Stimulated activated naive CD8-positive, alpha-beta T cell treated with anti-CD3 and anti-CD28 coated beads, Interleukin-15, Interleukin-2, amounts not matched to agents 100 U/mL and 50 U/mL, for 24 hours (primary cell): ENCODE results near the gene ITGB6.

ENCODE experiments used
- ATAC-seq: fragments of 150-1000 bp; cut with Tn5 transposase; one replicate; pipeline ENCODE4 v1.10.0; 2021
- DNase-seq: peaks from one replicate; pipeline ENCODE4 v3.0.0; 2021

Gene ITGB6

DNA sequence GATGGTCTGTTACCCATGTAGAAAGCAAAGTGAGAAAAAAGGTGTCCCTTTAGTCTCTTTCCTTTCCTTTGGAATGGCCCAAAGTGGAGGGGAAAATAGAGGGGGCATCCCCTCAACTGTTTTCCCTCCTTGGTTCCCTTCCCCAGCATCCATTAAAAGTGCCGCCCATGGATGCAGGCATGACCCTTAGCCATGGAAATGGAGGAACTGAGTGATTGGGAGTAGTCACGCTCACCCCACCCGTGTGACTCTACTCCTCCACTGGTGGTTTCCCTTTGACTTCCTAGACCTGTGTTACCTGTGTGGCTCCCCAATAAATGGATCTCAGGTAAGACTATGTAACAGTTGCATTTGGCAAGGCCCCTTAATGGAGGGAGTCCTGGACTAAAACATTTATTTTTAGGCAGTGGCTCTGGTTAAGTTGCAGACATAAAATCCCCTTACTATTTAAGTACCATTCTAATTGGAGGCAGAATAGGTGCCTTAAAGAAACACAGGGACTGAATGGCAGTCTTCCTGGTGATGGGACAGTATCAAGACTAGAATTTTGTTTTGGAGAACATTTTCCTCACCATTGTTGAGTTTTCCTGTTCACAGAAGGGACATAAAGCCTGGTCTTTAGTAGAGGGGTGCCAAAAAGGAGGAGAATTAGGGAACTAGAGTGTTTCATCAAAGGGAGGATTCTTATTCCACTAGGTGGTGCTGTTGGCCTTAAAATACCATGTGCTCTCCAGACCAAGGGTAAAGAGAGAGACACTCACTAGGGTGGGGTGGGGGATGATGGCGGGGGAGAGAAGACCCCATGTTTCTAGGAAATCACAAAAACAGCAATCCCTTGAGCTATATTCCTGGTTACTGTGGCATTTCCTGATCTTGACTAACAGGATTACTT is 112.0 kb downstream of the ITGB6 start:
- no peak for ATAC-seq
- peak; percentile 8 for DNase-seq

- no peak for ATAC-seq
- DNase-seq: no peak
Observed at GRCh38 chr2:160085662-160086061, 114.4 kb downstream of the ITGB6 start.

GRCh38 chr2:160077912-160078810 is 121.9 kb downstream of the ITGB6 start:
- DNase-seq (no peak), ATAC-seq (no peak)

- DNase-seq (no peak), ATAC-seq (no peak)
Observed at GRCh38 chr2:160076914-160077313, 123.2 kb downstream of the ITGB6 start.

DNA sequence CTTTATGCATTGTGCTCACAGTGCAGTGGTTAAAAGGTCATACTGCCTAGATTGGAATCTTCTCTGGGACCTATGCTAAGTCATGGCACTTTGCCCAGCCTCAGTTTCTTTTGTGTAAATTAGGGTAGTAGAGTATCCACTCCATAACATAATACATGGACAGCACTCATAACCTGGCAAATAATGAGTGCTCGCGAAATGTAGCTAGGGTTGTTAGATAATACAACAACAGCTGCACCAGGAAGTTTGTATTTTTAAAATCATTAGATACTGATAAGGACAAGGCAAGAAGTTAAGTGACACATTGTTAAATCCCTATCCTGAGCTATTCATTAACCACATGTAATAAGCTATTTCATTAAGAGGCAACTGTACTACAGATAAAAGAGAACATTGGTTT is 123.8 kb downstream of the ITGB6 start:
- DNase-seq (no peak), ATAC-seq (no peak)

- no peak for ATAC-seq
Observed at GRCh38 chr2:160075171-160075570, 124.9 kb downstream of the ITGB6 start.

GRCh38 chr2:160073284-160073888 is 126.7 kb downstream of the ITGB6 start:
- DNase-seq (no peak), ATAC-seq (no peak)

More at GRCh38 chr2:160075171-160075570, 124.9 kb downstream of the ITGB6 start:
- no peak for DNase-seq

DNA sequence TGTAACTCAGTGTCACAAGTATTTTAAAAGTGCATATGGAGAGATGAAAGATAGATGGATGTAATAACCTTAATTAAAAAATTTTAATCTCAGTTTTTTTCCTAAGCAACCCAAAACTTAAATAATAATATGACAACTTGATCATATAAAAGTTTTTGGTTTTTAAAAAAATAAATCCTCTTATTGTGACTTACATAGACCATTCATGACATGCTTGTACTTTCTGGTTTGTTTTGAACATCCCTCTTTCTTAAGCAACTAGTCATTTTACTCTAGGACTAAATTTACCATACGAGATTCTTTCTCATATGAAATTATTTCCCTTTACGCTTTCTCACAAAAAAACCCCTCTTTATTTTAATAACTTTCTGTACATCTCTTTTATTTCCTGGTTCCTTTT is 131.2 kb downstream of the ITGB6 start:
- ATAC-seq: no peak

GRCh38 chr2:160064916-160065315 is 135.2 kb downstream of the ITGB6 start:
- ATAC-seq (no peak), DNase-seq (no peak)

More for the DNA sequence above, 131.2 kb downstream of the ITGB6 start:
- DNase-seq: no peak

- ATAC-seq (no peak), DNase-seq (no peak)
Observed at GRCh38 chr2:160063879-160064612, 136.0 kb downstream of the ITGB6 start.

DNA sequence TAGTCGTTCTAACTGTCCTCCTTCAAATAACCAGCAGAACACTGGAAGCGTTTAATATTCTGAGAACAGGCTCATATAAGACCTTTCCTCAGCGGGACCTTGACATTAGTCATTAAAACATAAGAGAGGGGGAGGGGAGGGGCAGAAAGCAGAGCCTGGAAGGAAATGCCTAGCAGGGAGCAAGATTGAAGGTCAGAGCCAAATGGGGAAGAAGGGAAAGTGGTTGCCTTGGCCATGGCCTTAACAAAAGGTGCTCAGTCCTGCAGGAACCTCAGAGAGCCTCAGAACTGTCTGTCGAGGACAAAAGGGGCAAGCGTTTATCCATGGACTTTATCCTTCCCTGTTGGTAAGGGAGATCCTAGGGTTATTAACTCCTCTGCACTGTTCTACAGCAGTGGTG is 136.8 kb downstream of the ITGB6 start:
- no peak for DNase-seq
- ATAC-seq: no peak

DNA sequence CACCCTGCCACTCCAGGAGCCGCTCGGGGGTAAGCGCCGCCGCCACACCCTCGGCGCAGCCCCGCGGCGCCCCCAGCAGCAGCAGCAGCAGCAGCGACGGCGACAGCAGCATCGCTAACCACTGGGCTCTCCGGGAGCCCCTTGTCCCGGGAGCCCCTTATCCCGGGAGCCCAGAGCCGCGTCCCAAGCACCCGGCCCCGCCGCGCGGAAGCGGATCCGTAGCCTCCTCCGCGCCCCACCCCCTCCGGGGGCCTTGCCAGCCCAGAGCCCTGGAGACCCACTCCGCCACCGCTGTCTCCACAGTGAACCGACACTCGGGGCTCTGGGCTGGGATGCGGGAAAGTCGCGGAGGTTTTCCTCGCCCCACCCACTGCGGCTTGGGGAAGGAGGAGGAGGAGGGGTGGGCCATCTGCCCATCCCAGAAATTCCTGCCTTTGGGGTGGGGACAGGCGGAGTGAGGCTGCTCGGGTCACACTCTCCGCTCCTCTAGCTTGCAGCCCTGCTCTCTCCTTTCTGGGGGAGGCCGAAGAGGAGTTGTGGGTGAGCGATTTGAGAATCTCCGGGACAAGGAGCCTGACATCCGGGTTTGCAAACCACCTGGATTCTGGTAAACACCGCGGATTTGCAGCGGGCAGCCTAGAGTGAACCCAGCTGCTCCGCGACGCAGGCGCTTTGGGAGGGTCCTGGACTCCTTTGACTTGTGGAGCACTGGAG is 137.6 kb downstream of the ITGB6 start, which contains the start of gene PLA2R1:
PLA2R1 (minus strand) TSS at position 324 of the 714 bp plus-strand sequence; CDS start at position 112, 212 bp downstream.
- DNase-seq: peak; percentile 15
- ATAC-seq: no peak

GRCh38 chr2:160061944-160062291 is 138.2 kb downstream of the ITGB6 start:
- peak; percentile 5 for DNase-seq
- no peak for ATAC-seq

DNA sequence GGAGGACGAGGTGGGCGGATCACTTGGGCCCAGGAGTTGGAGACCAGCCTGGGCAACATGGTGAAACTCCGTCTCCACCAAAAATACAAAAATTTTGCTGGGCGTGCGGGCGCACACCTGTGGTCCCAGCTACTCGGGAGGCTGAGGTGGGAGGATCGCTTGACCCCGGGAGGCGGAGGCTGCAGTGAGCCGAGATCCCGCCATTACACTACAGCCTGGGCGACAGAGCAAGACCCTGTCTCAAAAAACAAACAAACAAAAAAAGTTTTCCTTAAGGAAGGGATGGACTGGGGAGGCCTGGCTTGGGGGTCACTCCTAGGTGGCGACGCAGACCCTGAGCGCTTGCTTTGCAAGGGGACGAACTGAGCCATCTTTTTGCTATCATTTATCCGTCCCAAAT is 138.5 kb downstream of the ITGB6 start:
- ATAC-seq (no peak), DNase-seq (no peak)

DNA sequence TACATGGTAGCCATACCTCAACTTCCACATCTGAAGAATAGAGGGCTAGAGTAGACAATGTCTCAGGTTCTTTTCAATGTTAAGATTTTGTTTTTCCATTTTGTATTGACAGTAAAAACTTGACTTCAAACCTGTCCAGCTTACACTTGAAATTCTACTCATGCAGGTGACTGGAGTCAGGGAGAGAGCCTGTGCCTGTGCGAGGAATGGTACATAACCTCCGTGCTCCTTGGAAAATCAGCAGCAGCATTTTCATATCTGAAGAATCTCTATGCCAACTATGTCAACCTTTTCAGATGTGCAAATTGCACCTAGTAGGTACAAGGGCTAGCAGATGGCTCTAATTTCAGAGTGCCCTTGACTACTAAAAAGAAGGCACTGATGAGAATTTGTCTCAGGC is 139.8 kb downstream of the ITGB6 start:
- DNase-seq (no peak), ATAC-seq (no peak)

DNA sequence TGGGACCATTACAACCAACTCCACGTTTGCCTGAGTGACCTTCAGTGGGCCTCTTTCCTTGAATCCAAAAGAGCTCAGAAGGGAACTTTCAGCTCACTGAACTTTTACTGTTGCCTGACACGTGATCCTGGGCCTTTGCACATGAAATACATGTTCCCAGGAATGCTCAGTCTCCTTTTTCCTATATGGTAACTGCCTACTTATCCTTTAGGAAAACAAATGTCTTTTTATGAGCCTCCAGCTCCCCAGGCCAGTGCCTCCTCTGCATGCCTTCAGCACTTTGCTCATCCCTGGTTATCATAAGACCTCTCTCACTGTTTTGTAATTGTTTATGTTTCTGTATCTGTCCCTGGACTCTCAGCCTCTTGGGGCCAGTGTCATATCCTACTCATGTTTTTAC is 142.7 kb downstream of the ITGB6 start:
- ATAC-seq (peak; percentile 7), DNase-seq (no peak)

DNA sequence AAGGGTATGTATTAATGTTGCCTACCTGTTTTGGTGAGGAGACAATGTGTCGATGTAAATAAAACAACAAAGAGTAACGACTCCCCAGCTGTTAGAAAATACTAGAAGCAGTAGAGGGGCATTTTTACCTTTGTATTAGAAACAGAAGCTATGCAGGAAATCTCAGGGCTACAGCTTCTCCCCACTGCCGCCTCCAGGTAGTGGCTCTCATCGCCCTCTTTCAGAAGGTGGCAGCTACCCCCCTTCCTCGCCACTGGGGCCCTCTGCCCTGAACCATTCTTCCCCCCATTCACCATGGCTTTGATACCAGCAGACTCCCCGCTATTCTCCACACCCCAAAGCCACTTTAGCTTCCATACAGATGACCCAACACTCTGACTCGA is 144.4 kb downstream of the ITGB6 start:
- DNase-seq (no peak), ATAC-seq (no peak)

DNA sequence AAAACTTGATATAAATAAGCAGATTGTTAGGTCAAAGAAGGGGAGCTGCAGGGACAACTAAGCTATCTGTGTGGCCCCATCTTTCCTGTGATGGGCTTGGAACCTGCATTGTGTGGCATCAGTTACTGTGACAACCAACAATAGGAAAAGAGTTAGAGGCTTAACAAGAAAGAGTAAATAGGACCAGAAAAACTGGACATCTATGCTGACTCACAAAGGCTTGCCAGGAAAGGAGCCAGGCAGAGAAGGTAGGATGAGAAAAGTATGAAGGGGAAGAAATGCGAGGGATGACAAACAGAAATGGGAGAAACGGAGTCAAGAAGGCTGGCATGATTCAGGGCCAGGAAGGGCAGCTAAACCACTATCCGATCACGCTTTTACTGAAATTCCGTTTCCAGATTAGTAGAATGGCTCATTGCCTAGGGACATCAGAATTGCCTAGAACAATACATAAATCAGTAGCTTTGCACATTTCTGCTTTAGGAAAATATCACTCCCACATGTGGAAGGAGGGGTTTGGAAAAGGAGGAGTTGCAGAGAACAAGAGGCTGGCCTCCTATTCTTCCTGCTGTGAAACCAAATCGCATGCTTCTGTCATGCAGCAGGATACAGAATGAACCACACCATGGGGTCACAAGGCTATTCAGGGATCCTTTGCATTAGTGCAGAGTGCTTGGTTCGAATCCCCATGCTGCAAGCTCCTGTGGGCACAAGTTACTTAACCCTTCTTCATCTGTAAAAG is 144.9 kb downstream of the ITGB6 start:
- DNase-seq (no peak), ATAC-seq (no peak)

DNA sequence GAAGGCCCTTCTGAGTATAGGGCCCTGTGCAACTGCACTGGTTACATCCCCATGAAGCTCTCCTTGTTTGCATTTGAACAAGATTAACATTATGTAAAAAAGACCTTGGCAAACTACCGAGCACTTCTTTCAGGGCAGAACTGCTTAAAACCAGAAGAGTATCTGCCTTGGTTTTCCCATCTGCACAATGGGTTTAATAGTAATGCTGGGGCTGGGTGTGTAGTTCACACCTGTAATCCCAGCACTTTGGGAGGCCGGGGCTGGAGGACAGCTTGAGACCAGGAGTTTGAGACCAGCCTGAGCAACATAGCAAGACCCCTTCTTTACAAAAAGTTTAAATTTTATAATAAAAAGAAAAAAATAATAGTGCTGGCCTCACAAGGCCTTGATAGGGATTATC is 146.1 kb downstream of the ITGB6 start:
- ATAC-seq: no peak
- no peak for DNase-seq

- no peak for ATAC-seq
- DNase-seq: no peak
Observed at GRCh38 chr2:160052531-160052930, 147.5 kb downstream of the ITGB6 start.
